Measurements from ENCODE around the gene ZDHHC14. TPM values are rescaled to one million over a fixed set of nuclear protein-coding genes. Genes with fewer than 3 reads are reported as not detected.

ZDHHC14 gene
- total RNA-seq, 3 donors from 2014 or later: 9.1 to 10.5 (median 10.0) TPM

DNA sequence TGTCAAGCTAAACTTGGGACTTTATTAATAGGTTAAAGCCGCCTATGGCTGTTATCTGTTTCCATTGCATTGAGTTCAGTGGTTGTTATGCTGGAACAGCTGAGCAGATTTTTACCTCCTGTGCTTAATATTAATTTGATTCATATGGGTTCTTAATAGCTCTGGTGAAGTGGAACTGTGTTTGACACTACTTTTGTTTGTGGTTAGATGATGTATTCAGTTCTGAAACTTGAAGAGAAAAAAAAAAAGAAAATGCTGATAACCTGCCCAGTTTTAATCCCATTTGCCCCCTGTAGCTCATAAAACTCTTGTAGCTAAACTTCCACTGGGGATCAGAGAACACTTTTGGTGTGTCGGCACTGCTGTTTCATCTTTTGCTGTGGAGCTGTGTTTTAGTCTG is 117.8 kb downstream of the ZDHHC14 start:
- Histone ChIP-seq H3K4me3 (no peak overlapping the region), H3K36me3 (ENCODE audit: low read depth) (no peaks in the 10 kb centered on the region), H3K9me3 (no peaks in the 10 kb centered on the region), H3K4me1 (ENCODE audit: low read depth) (no peaks in the 10 kb centered on the region)
- DNase-seq (no peak), ATAC-seq (no peak)
- intact Hi-C loops (cut with DNase I, micrococcal nuclease): no loop called here
- TF ChIP-seq, protein P1, sequence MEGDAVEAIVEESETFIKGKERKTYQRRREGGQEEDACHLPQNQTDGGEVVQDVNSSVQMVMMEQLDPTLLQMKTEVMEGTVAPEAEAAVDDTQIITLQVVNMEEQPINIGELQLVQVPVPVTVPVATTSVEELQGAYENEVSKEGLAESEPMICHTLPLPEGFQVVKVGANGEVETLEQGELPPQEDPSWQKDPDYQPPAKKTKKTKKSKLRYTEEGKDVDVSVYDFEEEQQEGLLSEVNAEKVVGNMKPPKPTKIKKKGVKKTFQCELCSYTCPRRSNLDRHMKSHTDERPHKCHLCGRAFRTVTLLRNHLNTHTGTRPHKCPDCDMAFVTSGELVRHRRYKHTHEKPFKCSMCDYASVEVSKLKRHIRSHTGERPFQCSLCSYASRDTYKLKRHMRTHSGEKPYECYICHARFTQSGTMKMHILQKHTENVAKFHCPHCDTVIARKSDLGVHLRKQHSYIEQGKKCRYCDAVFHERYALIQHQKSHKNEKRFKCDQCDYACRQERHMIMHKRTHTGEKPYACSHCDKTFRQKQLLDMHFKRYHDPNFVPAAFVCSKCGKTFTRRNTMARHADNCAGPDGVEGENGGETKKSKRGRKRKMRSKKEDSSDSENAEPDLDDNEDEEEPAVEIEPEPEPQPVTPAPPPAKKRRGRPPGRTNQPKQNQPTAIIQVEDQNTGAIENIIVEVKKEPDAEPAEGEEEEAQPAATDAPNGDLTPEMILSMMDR (IDR thresholded peaks at IDR 0.05): no peak

DNA sequence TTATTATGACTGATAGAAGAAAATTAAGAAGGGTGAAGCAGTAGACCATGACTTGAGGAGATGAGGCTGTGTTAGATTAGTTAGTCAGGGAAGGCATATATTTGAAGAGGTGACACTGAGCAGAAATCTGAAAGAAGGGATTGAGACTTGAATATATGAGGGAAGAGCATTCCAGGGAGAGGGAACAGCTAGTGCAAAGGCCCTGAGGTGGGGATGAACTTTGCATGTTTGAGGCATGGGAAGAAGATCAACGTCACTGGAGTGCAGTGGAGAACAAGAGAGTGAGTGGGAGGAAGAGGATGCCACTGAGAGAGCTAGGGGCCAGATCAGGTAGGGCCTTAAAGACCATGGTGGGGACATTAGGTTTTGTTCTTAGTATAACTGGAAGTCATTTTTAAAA is 119.0 kb downstream of the ZDHHC14 start:
- Histone ChIP-seq H3K4me1 (ENCODE audit: low read depth) (no peaks in the 10 kb centered on the region), H3K9me3 (peaks cover 6% of the 10 kb centered on the region), H3K4me3 (no peak overlapping the region), H3K36me3 (ENCODE audit: low read depth) (no peaks in the 10 kb centered on the region)
- ATAC-seq: no peak
- intact Hi-C loops (cut with DNase I, micrococcal nuclease): no loop called here
- DNase-seq: no peak
- TF ChIP-seq, protein P1 (IDR thresholded peaks at IDR 0.05): no peak

DNA sequence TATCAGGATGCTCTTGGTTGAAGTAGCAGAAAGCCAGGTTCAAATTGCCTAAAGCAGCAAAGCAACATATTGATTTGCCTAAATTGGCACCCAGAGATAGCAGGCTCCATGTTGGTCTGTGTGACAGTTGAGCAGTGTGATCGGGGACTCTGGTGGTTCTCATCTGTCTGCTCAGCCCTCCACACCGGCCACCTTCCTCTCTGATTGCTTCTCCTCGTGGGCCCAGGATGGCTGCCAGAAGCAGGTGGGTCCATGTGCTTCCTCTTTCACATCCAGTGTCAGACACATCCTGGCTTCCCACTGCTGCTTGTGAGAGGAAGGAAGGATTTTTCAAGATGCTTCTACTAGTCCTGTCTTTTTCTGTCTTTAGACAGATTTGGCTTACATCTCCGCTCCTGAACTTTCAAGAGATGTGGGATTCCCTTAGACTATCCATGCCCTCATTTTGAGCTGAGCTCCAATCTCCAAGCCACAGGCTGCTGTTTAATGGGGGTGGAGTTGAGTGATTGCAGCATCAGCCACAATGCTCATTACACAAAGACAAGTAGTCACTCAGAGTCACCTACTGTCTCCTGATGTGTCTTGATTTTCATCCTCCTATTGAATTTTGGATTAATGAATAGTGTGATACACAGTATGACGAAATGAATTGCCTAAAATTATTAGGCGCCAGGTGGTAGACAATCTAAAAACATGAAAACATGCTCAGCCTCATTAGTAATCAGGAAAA is 122.2 kb downstream of the ZDHHC14 start:
- Histone ChIP-seq H3K4me3 (no peak overlapping the region), H3K4me1 (ENCODE audit: low read depth) (no peaks in the 10 kb centered on the region), H3K36me3 (ENCODE audit: low read depth) (no peaks in the 10 kb centered on the region), H3K9me3 (peaks cover 19% of the 10 kb centered on the region)
- intact Hi-C loops (cut with DNase I, micrococcal nuclease): no loop called here
- no peak for DNase-seq
- TF ChIP-seq, protein P1 (IDR thresholded peaks at IDR 0.05): no peak
- ATAC-seq: no peak

DNA sequence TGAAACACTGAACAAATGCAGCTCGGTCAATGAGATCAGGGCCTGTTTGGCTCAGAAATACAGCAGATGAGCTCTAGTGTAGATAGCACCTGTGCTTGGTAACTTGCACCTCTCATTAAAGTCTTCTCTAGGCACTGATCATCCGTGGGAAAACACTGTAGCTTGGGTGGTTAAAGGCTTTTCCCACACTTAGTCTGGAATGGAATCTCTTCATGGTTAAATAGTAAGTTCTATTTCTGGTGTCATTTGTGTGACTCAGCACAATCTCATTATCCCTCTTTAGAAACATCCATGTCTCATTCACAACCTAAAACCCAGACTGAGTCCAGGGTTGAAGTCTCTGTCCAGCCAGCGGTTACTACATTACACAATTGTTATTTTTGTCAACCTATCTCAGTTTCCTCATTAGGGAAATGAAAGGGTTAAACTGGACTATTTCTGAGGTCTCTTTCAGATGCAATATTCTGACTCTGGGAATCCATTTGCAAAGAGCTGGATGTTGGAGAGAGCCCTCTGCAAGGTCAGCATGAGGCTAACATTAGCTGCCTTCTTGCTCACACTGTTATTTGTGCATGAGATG is 125.0 kb downstream of the ZDHHC14 start:
- H3K4me1 ChIP-seq (ENCODE audit: low read depth): no peaks in the 10 kb centered on the region
- DNase-seq: no peak
- H3K36me3 ChIP-seq (ENCODE audit: low read depth): no peaks in the 10 kb centered on the region
- intact Hi-C loops (cut with DNase I, micrococcal nuclease): no loop called here
- peaks cover 19% of the 10 kb centered on the region for H3K9me3 ChIP-seq
- H3K4me3 ChIP-seq: no peak overlapping the region
- no peak for ATAC-seq
- TF ChIP-seq, protein P1 (IDR thresholded peaks at IDR 0.05): no peak

DNA sequence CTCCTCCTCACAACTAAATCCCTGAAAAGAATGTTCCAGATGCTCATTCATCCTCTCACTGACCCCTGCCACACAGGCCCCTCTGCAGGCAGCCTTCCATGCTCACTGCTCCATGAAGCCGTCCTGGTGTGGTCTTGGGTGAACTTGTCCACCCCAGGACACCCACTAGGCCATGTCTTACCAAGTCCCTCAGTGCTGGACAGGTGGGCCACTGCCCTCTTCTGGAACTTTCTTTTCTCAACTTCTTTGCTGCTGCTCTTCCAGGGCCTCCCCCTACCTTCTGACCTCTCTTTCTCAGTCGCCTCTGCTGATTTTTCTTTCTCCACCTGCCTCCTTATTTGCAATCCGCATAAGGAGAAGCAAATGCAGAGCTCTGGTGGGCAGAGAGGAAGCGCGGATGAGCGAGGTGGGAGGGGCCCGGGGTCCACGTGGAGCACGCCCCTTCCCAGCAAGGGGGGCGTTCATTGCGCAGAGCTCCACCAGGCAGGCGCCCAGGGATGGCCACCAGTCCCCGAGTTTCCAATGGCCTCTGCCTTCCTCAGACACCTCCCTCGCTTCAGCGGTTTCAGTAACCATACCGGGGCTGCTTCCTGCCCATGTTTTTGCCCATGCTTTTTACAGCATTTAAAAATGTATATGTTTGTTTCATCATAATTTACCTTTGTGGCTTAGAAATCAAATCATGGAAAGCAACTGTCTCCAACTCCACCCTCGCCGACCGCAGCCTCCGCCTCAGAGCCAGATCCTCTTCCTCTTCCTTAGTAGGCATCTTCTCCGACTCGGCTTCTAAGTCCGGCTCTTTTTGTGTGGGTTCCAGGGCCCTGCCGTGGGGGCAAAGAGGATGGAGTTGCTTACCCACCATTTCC is 129.6 kb downstream of the ZDHHC14 start:
- TF ChIP-seq, protein P1 (IDR thresholded peaks at IDR 0.05): no peak
- intact Hi-C loops (cut with DNase I, micrococcal nuclease): no loop called here
- ATAC-seq (no peak), DNase-seq (no peak)
- Histone ChIP-seq H3K4me3 (no peak overlapping the region), H3K36me3 (ENCODE audit: low read depth) (no peaks in the 10 kb centered on the region), H3K9me3 (peaks cover 8% of the 10 kb centered on the region), H3K4me1 (ENCODE audit: low read depth) (no peaks in the 10 kb centered on the region)
